Activated T-cell treated with anti-CD3 and anti-CD28 coated beads, Interleukin-2, amount 50 U/mL, for 4 hours (primary cell): ENCODE measurements around the gene AQP10. TPM values are rescaled to one million over a fixed set of nuclear protein-coding genes. Genes with fewer than 3 reads are reported as not detected.
A peak's percentile ranks its signal among the peaks of the same experiment; 100 is the strongest.
"Not testable (repeated sequence)": the region's sequence is repeated elsewhere in the genome, so short reads cannot be mapped to it uniquely, and the experiment has no call there.

Experiments used
- ATAC-seq, 2 donors: fragments of 200-7000 bp; cut with Tn5 transposase; one replicate each; pipeline ENCODE4 v1.10.0; 2021
- DNase-seq: peaks from one replicate; pipeline ENCODE4 v3.0.0-alpha.2; 2020
- H3K27me3 Mint-ChIP-seq: one replicate; pipeline ENCODE4 v1.8.0; 2021; ENCODE audit warnings: low read depth, mixed read lengths
- H3K36me3 Mint-ChIP-seq: one replicate; pipeline ENCODE4 v1.8.0; 2022; ENCODE audit warnings: mixed read lengths; ENCODE audit not compliant: insufficient read depth
- H3K4me1 Mint-ChIP-seq: one replicate; pipeline ENCODE4 v1.8.0; 2021; ENCODE audit warnings: low read depth, mixed read lengths
- H3K4me3 Mint-ChIP-seq: one replicate; pipeline ENCODE4 v1.8.0; 2021; ENCODE audit warnings: mild to moderate bottlenecking, moderate library complexity, mixed read lengths
- H3K9me3 Mint-ChIP-seq: one replicate; pipeline ENCODE4 v1.8.0; 2021; ENCODE audit warnings: mixed read lengths
- total RNA-seq, 3 donors: library from RNA; stranded (reverse); gene quantifications; one replicate each; pipeline ENCODE4 v1.2.1, GENCODE V29; 2021

Gene AQP10
- total RNA-seq, 3 donors from 2014 or later = not detected

- H3K4me1 Mint-ChIP-seq = peaks cover 60% of the 10 kb centered on the region
- no peaks in the 10 kb centered on the region for H3K27me3 Mint-ChIP-seq
- H3K4me3 Mint-ChIP-seq = peak overlapping the region; percentile 91
- H3K36me3 Mint-ChIP-seq = peaks cover 15% of the 10 kb centered on the region
- ATAC-seq (peak; percentile 50 to 54), DNase-seq (peak; percentile 84)
- H3K9me3 Mint-ChIP-seq = no peaks in the 10 kb centered on the region
Observed at GRCh38 chr1:154328318-154329151, 7.6 kb downstream of the AQP10 start.

GRCh38 chr1:154329152-154329521 lies 8.2 kb downstream of the AQP10 start:
- Mint-ChIP-seq H3K36me3 (peaks cover 18% of the 10 kb centered on the region), H3K27me3 (no peaks in the 10 kb centered on the region), H3K9me3 (no peaks in the 10 kb centered on the region), H3K4me3 (peak overlapping the region; percentile 76), H3K4me1 (peaks cover 65% of the 10 kb centered on the region)
- DNase-seq (no peak), ATAC-seq (no peak)

- H3K36me3 Mint-ChIP-seq = peaks cover 22% of the 10 kb centered on the region
- H3K4me1 Mint-ChIP-seq = peaks cover 65% of the 10 kb centered on the region
- no peaks in the 10 kb centered on the region for H3K27me3 Mint-ChIP-seq
- DNase-seq = no peak
- ATAC-seq = peak; percentile 12 to 15
- no peaks in the 10 kb centered on the region for H3K9me3 Mint-ChIP-seq
- peak overlapping the region; percentile 76 for H3K4me3 Mint-ChIP-seq
Observed at GRCh38 chr1:154329551-154330131, 8.7 kb downstream of the AQP10 start.

- Mint-ChIP-seq H3K27me3 (no peaks in the 10 kb centered on the region), H3K36me3 (peaks cover 25% of the 10 kb centered on the region), H3K4me1 (peaks cover 74% of the 10 kb centered on the region), H3K4me3 (peak overlapping the region; percentile 50), H3K9me3 (no peaks in the 10 kb centered on the region)
- ATAC-seq = no peak
- DNase-seq = no peak
Observed at GRCh38 chr1:154330669-154331068, 9.8 kb downstream of the AQP10 start.

GRCh38 chr1:154334079-154335024 lies 13.5 kb downstream of the AQP10 start:
- no peaks in the 10 kb centered on the region for H3K9me3 Mint-ChIP-seq
- H3K36me3 Mint-ChIP-seq = peaks cover 36% of the 10 kb centered on the region
- DNase-seq (no peak), ATAC-seq (no peak)
- H3K4me1 Mint-ChIP-seq = peaks cover 77% of the 10 kb centered on the region
- no peaks in the 10 kb centered on the region for H3K27me3 Mint-ChIP-seq
- H3K4me3 Mint-ChIP-seq = no peak overlapping the region

GRCh38 chr1:154335025-154335714 lies 14.3 kb downstream of the AQP10 start:
- DNase-seq (peak; percentile 90), ATAC-seq (peak; percentile 92 to 94)
- Mint-ChIP-seq H3K4me3 (no peak overlapping the region), H3K27me3 (no peaks in the 10 kb centered on the region), H3K4me1 (peaks cover 77% of the 10 kb centered on the region), H3K36me3 (peaks cover 40% of the 10 kb centered on the region), H3K9me3 (no peaks in the 10 kb centered on the region)

- no peaks in the 10 kb centered on the region for H3K27me3 Mint-ChIP-seq
Observed at GRCh38 chr1:154337253-154337894, 16.5 kb downstream of the AQP10 start.

GRCh38 chr1:154338875-154339274 lies 18.0 kb downstream of the AQP10 start:
- no peaks in the 10 kb centered on the region for H3K27me3 Mint-ChIP-seq
- peaks cover 49% of the 10 kb centered on the region for H3K36me3 Mint-ChIP-seq
- no peak for DNase-seq
- no peaks in the 10 kb centered on the region for H3K9me3 Mint-ChIP-seq
- ATAC-seq = no peak
- no peak overlapping the region for H3K4me3 Mint-ChIP-seq
- H3K4me1 Mint-ChIP-seq = peaks cover 91% of the 10 kb centered on the region

More at GRCh38 chr1:154337253-154337894, 16.5 kb downstream of the AQP10 start:
- Mint-ChIP-seq H3K36me3 (peaks cover 46% of the 10 kb centered on the region), H3K4me1 (peaks cover 78% of the 10 kb centered on the region), H3K4me3 (peak overlapping the region; percentile 59), H3K9me3 (no peaks in the 10 kb centered on the region)
- ATAC-seq = no peak
- no peak for DNase-seq

- not testable (repeated sequence) for H3K4me3 Mint-ChIP-seq, DNase-seq, H3K27me3 Mint-ChIP-seq, H3K9me3 Mint-ChIP-seq, ATAC-seq
- Mint-ChIP-seq H3K36me3 (peaks cover 61% of the 10 kb centered on the region), H3K4me1 (peaks cover 95% of the 10 kb centered on the region)
Observed at GRCh38 chr1:154341366-154341765, 20.5 kb downstream of the AQP10 start.

GRCh38 chr1:154342132-154342531 lies 21.2 kb downstream of the AQP10 start:
- DNase-seq = no peak
- no peaks in the 10 kb centered on the region for H3K9me3 Mint-ChIP-seq
- ATAC-seq = peak; percentile 38 to 49
- peaks cover 98% of the 10 kb centered on the region for H3K4me1 Mint-ChIP-seq
- H3K36me3 Mint-ChIP-seq = peaks cover 64% of the 10 kb centered on the region
- peak overlapping the region; percentile 76 for H3K4me3 Mint-ChIP-seq
- H3K27me3 Mint-ChIP-seq = no peaks in the 10 kb centered on the region

- Mint-ChIP-seq H3K27me3 (no peaks in the 10 kb centered on the region), H3K4me3 (peak overlapping the region; percentile 76), H3K9me3 (no peaks in the 10 kb centered on the region), H3K4me1 (peaks cover 95% of the 10 kb centered on the region), H3K36me3 (peaks cover 62% of the 10 kb centered on the region)
- ATAC-seq = peak; percentile 88 to 89
- DNase-seq = peak; percentile 63
Observed at GRCh38 chr1:154342836-154343472, 22.1 kb downstream of the AQP10 start.

GRCh38 chr1:154344977-154345837 lies 24.3 kb downstream of the AQP10 start:
- Mint-ChIP-seq H3K4me1 (peaks cover 88% of the 10 kb centered on the region), H3K27me3 (no peaks in the 10 kb centered on the region), H3K4me3 (peak overlapping the region; percentile 76), H3K9me3 (no peaks in the 10 kb centered on the region), H3K36me3 (peaks cover 70% of the 10 kb centered on the region)
- peak; percentile 70 for DNase-seq
- ATAC-seq = peak in 1 of 2 donors; percentile 34
